ENCODE measurements around the gene PRKCSH. TPM values are rescaled to one million over a fixed set of nuclear protein-coding genes. Genes with fewer than 3 reads are reported as not detected.

PRKCSH gene
- total RNA-seq, 1 experiment from 2014 or later = 399 TPM

GRCh38 chr19:11435833-11436313, 438 bp downstream of the PRKCSH start:
- ATAC-seq (0 out of 2 replicates have a peak, but pooled peaks have one; percentile 4), DNase-seq (ENCODE audit: low read depth, low spot score) (no peak)
- intact Hi-C loops (cut with micrococcal nuclease; ENCODE audit: unreplicated experiment) (no loop called here), in situ Hi-C loops (cut with HindIII; ENCODE audit: low pct_unique_long_range_greater_than_20kb, low sequenced_read_pairs) (no loop called here)
- Histone ChIP-seq H3K4me3 (ENCODE audit: low read depth in 2 of 2, low read length in 2 of 2) (peak overlapping the region; percentile 89 to 91), H3K27me3 (ENCODE audit: control insufficient read depth, insufficient read depth, low read length) (no peaks in the 10 kb centered on the region), H3K27ac (ENCODE audit: low read length) (peak overlapping the region; percentile 87), H3K4me1 (ENCODE audit: control insufficient read depth, insufficient read depth, low read length) (peaks cover 9% of the 10 kb centered on the region), H3K9me3 (ENCODE audit: control insufficient read depth, insufficient read depth, low read depth, low read length) (no peaks in the 10 kb centered on the region), H3K36me3 (ENCODE audit: control insufficient read depth, insufficient read depth, low read length) (no peaks in the 10 kb centered on the region; the same call in 1 of the 2 replicates)
- POLR2A ChIA-PET = interaction anchor here (0.6 kb wide), 1 partner anchor 223 kb away, joined by 5 read pairs; no protein-coding TSS in a partner anchor
- TF ChIP-seq POLR2AphosphoS5 (IDR thresholded peaks at IDR 0.05; ENCODE audit: low read depth, low read length) (no peak), REST (IDR thresholded peaks at IDR 0.05; ENCODE audit: insufficient read depth in 1 of 2, low read depth in 2 of 2, low read length in 1 of 2) (no peak), TCF7L2 (IDR thresholded peaks at IDR 0.05; ENCODE audit: low read depth, low read length) (no peak), SIN3A (IDR thresholded peaks at IDR 0.05; ENCODE audit: borderline replicate concordance, insufficient read depth, low read depth, low read length) (no peak), CTCF (IDR thresholded peaks at IDR 0.05) (no peak)
- TSS peak; percentile 94 for BruUV-seq (replicated peaks)
- CTCF ChIA-PET = interaction anchor here (0.6 to 0.9 kb wide), 3 partner anchors 16 to 210 kb away, joined by 3 to 11 read pairs (median 6); no protein-coding TSS in a partner anchor

- POLR2A ChIA-PET = no interaction called here
- intact Hi-C loops (cut with micrococcal nuclease; ENCODE audit: unreplicated experiment) (no loop called here), in situ Hi-C loops (cut with HindIII; ENCODE audit: low pct_unique_long_range_greater_than_20kb, low sequenced_read_pairs) (no loop called here)
Measured at GRCh38 chr19:11437955-11438354, 2.5 kb downstream of the PRKCSH start.

More at GRCh38 chr19:11437955-11438354, 2.5 kb downstream of the PRKCSH start:
- ATAC-seq = no peak
- CTCF ChIA-PET = no interaction called here
- Histone ChIP-seq H3K9me3 (ENCODE audit: control insufficient read depth, insufficient read depth, low read depth, low read length) (no peaks in the 10 kb centered on the region), H3K4me1 (ENCODE audit: control insufficient read depth, insufficient read depth, low read length) (peaks cover 9% of the 10 kb centered on the region), H3K27ac (ENCODE audit: low read length) (no peak overlapping the region), H3K36me3 (ENCODE audit: control insufficient read depth, insufficient read depth, low read length) (no peaks in the 10 kb centered on the region; the same call in 1 of the 2 replicates), H3K27me3 (ENCODE audit: control insufficient read depth, insufficient read depth, low read length) (no peaks in the 10 kb centered on the region), H3K4me3 (ENCODE audit: low read depth in 2 of 2, low read length in 2 of 2) (no peak overlapping the region)
- TF ChIP-seq REST (IDR thresholded peaks at IDR 0.05; ENCODE audit: insufficient read depth in 1 of 2, low read depth in 2 of 2, low read length in 1 of 2) (no peak), SIN3A (IDR thresholded peaks at IDR 0.05; ENCODE audit: borderline replicate concordance, insufficient read depth, low read depth, low read length) (no peak), CTCF (IDR thresholded peaks at IDR 0.05) (no peak), POLR2AphosphoS5 (IDR thresholded peaks at IDR 0.05; ENCODE audit: low read depth, low read length) (no peak)
- BruUV-seq (replicated peaks) = TSS peak; percentile 67
- no peak for DNase-seq (ENCODE audit: low read depth, low spot score)

Measured in Panc1 (cell line).